HT-29 (cell line): ENCODE results near the gene BLTP3B. TPM values are rescaled to one million over a fixed set of nuclear protein-coding genes. Genes with fewer than 3 reads are reported as not detected.

Source experiments
- DNase-seq: peaks from one replicate; pipeline ENCODE4 v3.0.0-alpha.2; 2015; ENCODE audit warnings: low spot score
- total RNA-seq: library from RNA; depleted of rRNA; stranded (reverse); fragments of >200 nt; shearing (Covaris generic); gene quantifications from 2 replicates; pipeline ENCODE4 v1.2.3, GENCODE V29; 2014

Gene BLTP3B
- total RNA-seq, 1 experiment from 2014 or later, result 13.4 TPM

- DNase-seq, result no peak
Observed at GRCh38 chr12:100159391-100160104, 16.9 kb upstream of the BLTP3B start.

- no peak for DNase-seq
Observed at GRCh38 chr12:100158535-100158934, 15.9 kb upstream of the BLTP3B start.

- DNase-seq, result no peak
Observed at GRCh38 chr12:100157427-100157821, 14.8 kb upstream of the BLTP3B start.

- no peak for DNase-seq
Observed at GRCh38 chr12:100156731-100157426, 14.2 kb upstream of the BLTP3B start.

- peak; percentile 77 for DNase-seq
Observed at GRCh38 chr12:100154474-100155247, 12.0 kb upstream of the BLTP3B start.

- no peak for DNase-seq
Observed at GRCh38 chr12:100153131-100153530, 10.5 kb upstream of the BLTP3B start.

GRCh38 chr12:100151769-100152168, 9.1 kb upstream of the BLTP3B start:
- peak; percentile 38 for DNase-seq

GRCh38 chr12:100146252-100146651, 3.6 kb upstream of the BLTP3B start:
- no peak for DNase-seq

GRCh38 chr12:100145643-100146042, 3.0 kb upstream of the BLTP3B start:
- no peak for DNase-seq

- peak; percentile 59 for DNase-seq
Observed at GRCh38 chr12:100141998-100142850, 450 bp downstream of the BLTP3B start.

GRCh38 chr12:100141666-100141997, 1.0 kb downstream of the BLTP3B start:
- DNase-seq, result peak; percentile 46

- DNase-seq, result no peak
Observed at GRCh38 chr12:100138803-100139098, 3.9 kb downstream of the BLTP3B start.

GRCh38 chr12:100138048-100138802, 4.4 kb downstream of the BLTP3B start:
- DNase-seq, result peak; percentile 56

GRCh38 chr12:100133200-100133599, 9.5 kb downstream of the BLTP3B start:
- DNase-seq, result no peak

- DNase-seq, result peak; percentile 20
Observed at GRCh38 chr12:100128512-100128908, 14.2 kb downstream of the BLTP3B start.

GRCh38 chr12:100127766-100128511, 14.7 kb downstream of the BLTP3B start:
- DNase-seq, result peak; percentile 18

GRCh38 chr12:100123316-100124095, 19.2 kb downstream of the BLTP3B start:
- DNase-seq, result no peak

GRCh38 chr12:100120355-100120754, 22.3 kb downstream of the BLTP3B start:
- no peak for DNase-seq

GRCh38 chr12:100115291-100115690, 27.4 kb downstream of the BLTP3B start:
- no peak for DNase-seq
